H9 (cell line): ENCODE measurements around the gene SLC2A5. TPM values are rescaled to one million over a fixed set of nuclear protein-coding genes. Genes with fewer than 3 reads are reported as not detected.

Source experiments
- DNase-seq: peaks from one replicate; pipeline ENCODE4 v3.0.0-alpha.2; 2017
- H2AFZ ChIP-seq: one replicate; pipeline ENCODE4 v1.6.1; 2013; ENCODE audit warnings: mild to moderate bottlenecking, low read length, control low read depth, moderate library complexity
- H2AK5ac ChIP-seq: 2 replicates; pipeline ENCODE4 v1.6.1; 2013; ENCODE audit warnings: low read length, control low read depth, mixed read lengths; ENCODE audit not compliant: insufficient read length
- H2BK120ac ChIP-seq: one replicate; pipeline ENCODE4 v1.6.1; 2013; ENCODE audit warnings: low read depth, mild to moderate bottlenecking, low read length, control low read depth, inconsistent platforms; ENCODE audit not compliant: poor library complexity, severe bottlenecking
- H2BK12ac ChIP-seq: 2 replicates; pipeline ENCODE4 v1.6.1; 2013; ENCODE audit warnings: low read length, control low read depth, mixed read lengths, low read depth; ENCODE audit not compliant: insufficient read length
- H2BK15ac ChIP-seq: 2 replicates; pipeline ENCODE4 v1.6.1; 2013; ENCODE audit warnings: low read depth, low read length, control low read depth
- H2BK20ac ChIP-seq: one replicate; pipeline ENCODE4 v1.6.1; 2013; ENCODE audit warnings: low read depth, mild to moderate bottlenecking, low read length, control low read depth, inconsistent platforms; ENCODE audit not compliant: poor library complexity, severe bottlenecking
- H2BK5ac ChIP-seq: 2 replicates; pipeline ENCODE4 v1.6.1; 2013; ENCODE audit warnings: low read length, control low read depth, mixed read lengths; ENCODE audit not compliant: insufficient read length
- H3K14ac ChIP-seq: 2 replicates; pipeline ENCODE4 v1.6.1; 2013; ENCODE audit warnings: low read length, control low read depth; ENCODE audit not compliant: insufficient read depth
- H3K18ac ChIP-seq: 2 replicates; pipeline ENCODE4 v1.6.1; 2013; ENCODE audit warnings: low read depth, mild to moderate bottlenecking, mixed read lengths, low read length, control low read depth; ENCODE audit not compliant: insufficient read length
- H3K23ac ChIP-seq: 2 replicates; pipeline ENCODE4 v1.6.1; 2013; ENCODE audit warnings: low read length, control low read depth, mixed read lengths, low read depth; ENCODE audit not compliant: insufficient read length
- H3K23me2 ChIP-seq: 2 replicates; pipeline ENCODE4 v1.6.1; 2013; ENCODE audit warnings: low read depth, mild to moderate bottlenecking, mixed read lengths, low read length, control low read depth; ENCODE audit not compliant: insufficient read length, poor library complexity, severe bottlenecking
- H3K27ac ChIP-seq: 2 replicates; pipeline ENCODE4 v1.5.1; 2013; ENCODE audit warnings: low read length, control low read depth, mixed read lengths, low read depth; ENCODE audit not compliant: insufficient read length
- H3K27me3 ChIP-seq: 2 replicates; pipeline ENCODE4 v1.6.1; 2013; ENCODE audit warnings: low read length, control low read depth, inconsistent platforms; ENCODE audit not compliant: insufficient read depth
- H3K4ac ChIP-seq: 2 replicates; pipeline ENCODE4 v1.6.1; 2013; ENCODE audit warnings: low read depth, mild to moderate bottlenecking, control low read depth, inconsistent platforms, low read length, moderate library complexity
- H3K4me1 ChIP-seq: 2 replicates; pipeline ENCODE4 v1.6.1; 2013; ENCODE audit warnings: low read length, control low read depth, inconsistent platforms; ENCODE audit not compliant: insufficient read depth
- H3K4me2 ChIP-seq: 2 replicates; pipeline ENCODE4 v1.6.1; 2013; ENCODE audit warnings: low read length, control low read depth, mixed read lengths; ENCODE audit not compliant: insufficient read length, insufficient read depth
- H3K56ac ChIP-seq: 2 replicates; pipeline ENCODE4 v1.6.1; 2013; ENCODE audit warnings: low read depth, mild to moderate bottlenecking, mixed read lengths, low read length, control low read depth; ENCODE audit not compliant: insufficient read length
- H3K79me1 ChIP-seq: 2 replicates; pipeline ENCODE4 v1.6.1; 2013; ENCODE audit warnings: low read depth, mild to moderate bottlenecking, moderate library complexity, low read length, control low read depth, inconsistent platforms; ENCODE audit not compliant: insufficient read depth, poor library complexity, severe bottlenecking
- H3K79me2 ChIP-seq: 2 replicates; pipeline ENCODE4 v1.6.1; 2013; ENCODE audit warnings: low read length, control low read depth, inconsistent platforms; ENCODE audit not compliant: insufficient read depth
- H3K9ac ChIP-seq: 2 replicates; pipeline ENCODE4 v1.6.1; 2013; ENCODE audit warnings: low read length, control low read depth, mixed read lengths; ENCODE audit not compliant: insufficient read length; ENCODE audit errors: extremely low read depth
- H3K9me3 ChIP-seq: one replicate; pipeline ENCODE4 v1.6.1; 2013; ENCODE audit warnings: low read depth, low read length, inconsistent platforms; ENCODE audit not compliant: control insufficient read depth
- H3T11ph ChIP-seq: one replicate; pipeline ENCODE4 v1.6.1; 2013; ENCODE audit warnings: mild to moderate bottlenecking, low read length, control low read depth, inconsistent platforms
- H4K20me1 ChIP-seq: one replicate; pipeline ENCODE4 v1.6.1; 2013; ENCODE audit not compliant: control insufficient read depth, insufficient read length, insufficient read depth
- H4K5ac ChIP-seq: 2 replicates; pipeline ENCODE4 v1.6.1; 2013; ENCODE audit warnings: low read depth, mild to moderate bottlenecking, mixed read lengths, low read length, control low read depth; ENCODE audit not compliant: insufficient read length
- H4K8ac ChIP-seq: replicated peaks from 2 replicates; pipeline ENCODE4 v1.6.1; 2013; ENCODE audit warnings: low read length, control low read depth, mixed read lengths, low read depth; ENCODE audit not compliant: insufficient read length
- H4K91ac ChIP-seq: 2 replicates; pipeline ENCODE4 v1.6.1; 2013; ENCODE audit warnings: low read depth, mild to moderate bottlenecking, moderate library complexity, mixed read lengths, low read length, control low read depth; ENCODE audit not compliant: insufficient read length
- H3K27ac Mint-ChIP-seq, 3 experiments: 2 replicates in 2 of 3; 3 replicates in 1 of 3; pipeline ENCODE4 v1.8.0; 2020 to 2021; ENCODE audit warnings: mixed read lengths in 3 of 3, mild to moderate bottlenecking in 1 of 3, moderate library complexity in 1 of 3
- H3K27me3 Mint-ChIP-seq: 2 replicates; pipeline ENCODE4 v1.8.0; 2021; ENCODE audit warnings: low read depth, mild to moderate bottlenecking, moderate library complexity, mixed read lengths
- H3K36me3 Mint-ChIP-seq, 3 experiments: 2 replicates in 2 of 3; 3 replicates in 1 of 3; pipeline ENCODE4 v1.8.0; 2020 to 2021; ENCODE audit warnings: low read depth in 3 of 3, mixed read lengths in 3 of 3; ENCODE audit not compliant: insufficient read depth in 1 of 3
- H3K4me1 Mint-ChIP-seq, 2 experiments: 2 replicates each; pipeline ENCODE4 v1.8.0; 2020; ENCODE audit warnings: mixed read lengths in 2 of 2
- H3K4me3 Mint-ChIP-seq, 2 experiments: 2 replicates in 1 of 2; 3 replicates in 1 of 2; pipeline ENCODE4 v1.8.0; 2020 to 2021; ENCODE audit warnings: mild to moderate bottlenecking in 2 of 2, mixed read lengths in 2 of 2, moderate library complexity in 1 of 2
- H3K9me3 Mint-ChIP-seq, 2 experiments: 2 replicates in 1 of 2; 3 replicates in 1 of 2; pipeline ENCODE4 v1.8.0; 2020; ENCODE audit warnings: mild to moderate bottlenecking in 2 of 2, mixed read lengths in 2 of 2, moderate library complexity in 1 of 2
- CTCF ChIP-seq: fragments of 200-600 bp; sonication (generic); conservative IDR thresholded peaks from 3 replicates; pipeline ENCODE4 v1.8.0; 2021; ENCODE audit warnings: antibody characterized with exemption, mild to moderate bottlenecking
- WGBS: extraction: QIAGEN DNeasy Blood & Tissue Kit; methylation state at CpG from one replicate; pipeline ENCODE4 v1.1.7; 2013; ENCODE audit warnings: missing lambda C conversion rate, low lambda C conversion rate, mixed read lengths; ENCODE audit not compliant: insufficient read length; ENCODE audit errors: extremely low coverage; 5-methylcytosine and 5-hydroxymethylcytosine counted together
- total RNA-seq: library from RNA; stranded (reverse); gene quantifications from 2 replicates; pipeline ENCODE4 v1.2.1, GENCODE V29; 2021

Gene SLC2A5
- total RNA-seq, 1 experiment from 2014 or later: not detected

GRCh38 chr1:9115351-9116205 is 46.1 kb upstream of the SLC2A5 start:
- Mint-ChIP-seq H3K9me3 (no peaks in the 10 kb centered on the region), H3K36me3 (no peaks in the 10 kb centered on the region), H3K4me3 (no peak overlapping the region), H3K27ac (no peak overlapping the region; a peak in 1 of 7 replicates), H3K4me1 (peaks cover 0 to 8% of the 10 kb centered on the region in 2 experiments; a peak in 2 of 4 replicates), H3K27me3 (no peaks in the 10 kb centered on the region)
- Histone ChIP-seq H3K27me3 (no peaks in the 10 kb centered on the region), H3K56ac (no peak overlapping the region), H2BK15ac (no peak overlapping the region), H3K4me2 (no peak overlapping the region), H3K4me1 (no peaks in the 10 kb centered on the region), H2BK120ac (no peak overlapping the region), H3K4ac (no peak overlapping the region), H3K18ac (no peak overlapping the region), H3K9ac (no peak overlapping the region), H3K79me1 (no peaks in the 10 kb centered on the region), H4K91ac (no peak overlapping the region), H3K27ac (no peak overlapping the region), H4K20me1 (no peaks in the 10 kb centered on the region), H3K14ac (no peak overlapping the region), H2AFZ (no peak overlapping the region), H3K9me3 (no peaks in the 10 kb centered on the region), H3K23me2 (no peaks in the 10 kb centered on the region), H4K8ac (no peak overlapping the region), H4K5ac (no peak overlapping the region), H3K79me2 (no peaks in the 10 kb centered on the region), H2AK5ac (no peak overlapping the region), H2BK5ac (no peak overlapping the region), H2BK20ac (no peak overlapping the region), H3K23ac (no peak overlapping the region), H2BK12ac (no peak overlapping the region), H3T11ph (no peak overlapping the region)
- DNase-seq: no peak
- TF ChIP-seq CTCF: no peak
- no CpG with 5 or more reads among the region's 5 CpGs for WGBS
